ENCODE data around the gene LRP1B.

LRP1B gene

GRCh38 chr2:142131010-142131669 lies at the start of gene LRP1B:
Gene LRP1B, minus strand, starts transcription at chr2:142131016. Its CDS starts 287 bp downstream, at chr2:142130729.
- peak; percentile 23 for DNase-seq (ENCODE audit: low spot score)

- DNase-seq (ENCODE audit: low spot score) = no peak
Observed at GRCh38 chr2:142179686-142180085, 48.9 kb upstream of the LRP1B start.

GRCh38 chr2:142178604-142179003 lies 47.8 kb upstream of the LRP1B start:
- no peak for DNase-seq (ENCODE audit: low spot score)

- no peak for DNase-seq (ENCODE audit: low spot score)
Observed at GRCh38 chr2:142176941-142177340, 46.1 kb upstream of the LRP1B start.

GRCh38 chr2:142175813-142176338 lies 45.1 kb upstream of the LRP1B start:
- DNase-seq (ENCODE audit: low spot score) = no peak

- DNase-seq (ENCODE audit: low spot score) = no peak
Observed at GRCh38 chr2:142174176-142174575, 43.4 kb upstream of the LRP1B start.

GRCh38 chr2:142170847-142171246 lies 40.0 kb upstream of the LRP1B start:
- no peak for DNase-seq (ENCODE audit: low spot score)

GRCh38 chr2:142165790-142166189 lies 35.0 kb upstream of the LRP1B start:
- DNase-seq (ENCODE audit: low spot score) = no peak

GRCh38 chr2:142153601-142154000 lies 22.8 kb upstream of the LRP1B start:
- no peak for DNase-seq (ENCODE audit: low spot score)

- DNase-seq (ENCODE audit: low spot score) = no peak
Observed at GRCh38 chr2:142150453-142150852, 19.6 kb upstream of the LRP1B start.

GRCh38 chr2:142144547-142144946 lies 13.7 kb upstream of the LRP1B start:
- DNase-seq (ENCODE audit: low spot score) = no peak

GRCh38 chr2:142142595-142142994 lies 11.8 kb upstream of the LRP1B start:
- no peak for DNase-seq (ENCODE audit: low spot score)

GRCh38 chr2:142140434-142140845 lies 9.6 kb upstream of the LRP1B start:
- DNase-seq (ENCODE audit: low spot score) = peak; percentile 15

GRCh38 chr2:142139384-142139783 lies 8.6 kb upstream of the LRP1B start:
- no peak for DNase-seq (ENCODE audit: low spot score)

GRCh38 chr2:142136571-142136970 lies 5.8 kb upstream of the LRP1B start:
- DNase-seq (ENCODE audit: low spot score) = no peak

GRCh38 chr2:142134911-142135310 lies 4.1 kb upstream of the LRP1B start:
- no peak for DNase-seq (ENCODE audit: low spot score)

GRCh38 chr2:142130111-142131009 lies 456 bp downstream of the LRP1B start:
- DNase-seq (ENCODE audit: low spot score) = peak; percentile 29

GRCh38 chr2:142128105-142128504 lies 2.7 kb downstream of the LRP1B start:
- DNase-seq (ENCODE audit: low spot score) = no peak

GRCh38 chr2:142127248-142127647 lies 3.6 kb downstream of the LRP1B start:
- DNase-seq (ENCODE audit: low spot score) = no peak

GRCh38 chr2:142124706-142125105 lies 6.1 kb downstream of the LRP1B start:
- DNase-seq (ENCODE audit: low spot score) = no peak

- DNase-seq (ENCODE audit: low spot score) = no peak
Observed at GRCh38 chr2:142119347-142119746, 11.5 kb downstream of the LRP1B start.

- DNase-seq (ENCODE audit: low spot score) = no peak
Observed at GRCh38 chr2:142112757-142113221, 18.0 kb downstream of the LRP1B start.
